Osteocyte (in vitro differentiated cells): ENCODE data around the gene AQP7. TPM values are rescaled to one million over a fixed set of nuclear protein-coding genes. Genes with fewer than 3 reads are reported as not detected.
"Not testable (repeated sequence)": the region's sequence is repeated elsewhere in the genome, so short reads cannot be mapped to it uniquely, and the experiment has no call there.

Experiments
- DNase-seq: peaks from one replicate; pipeline ENCODE4 v3.0.0; 2021; ENCODE audit warnings: mixed read lengths; ENCODE audit not compliant: unreplicated experiment; ENCODE audit errors: extremely low spot score
- H3K27ac Mint-ChIP-seq: one replicate; pipeline ENCODE4 v1.8.0; 2021; ENCODE audit warnings: mild to moderate bottlenecking, mixed read lengths; ENCODE audit not compliant: unreplicated experiment
- H3K27me3 Mint-ChIP-seq: one replicate; pipeline ENCODE4 v1.8.0; 2021; ENCODE audit warnings: mixed read lengths; ENCODE audit not compliant: unreplicated experiment
- H3K36me3 Mint-ChIP-seq: one replicate; pipeline ENCODE4 v1.8.0; 2021; ENCODE audit warnings: mixed read lengths; ENCODE audit not compliant: unreplicated experiment
- H3K4me1 Mint-ChIP-seq: one replicate; pipeline ENCODE4 v1.8.0; 2021; ENCODE audit warnings: mixed read lengths; ENCODE audit not compliant: unreplicated experiment
- H3K4me3 Mint-ChIP-seq: one replicate; pipeline ENCODE4 v1.8.0; 2021; ENCODE audit warnings: mild to moderate bottlenecking, moderate library complexity, mixed read lengths; ENCODE audit not compliant: unreplicated experiment
- H3K9me3 Mint-ChIP-seq: one replicate; pipeline ENCODE4 v1.8.0; 2021; ENCODE audit warnings: mixed read lengths; ENCODE audit not compliant: unreplicated experiment
- total RNA-seq: library from RNA; stranded (reverse); gene quantifications from 2 replicates; pipeline ENCODE4 v1.2.1, GENCODE V29; 2021
- TF ChIP-seq, protein P1 (sequence below): fragments of 200-600 bp; sonication (generic); IDR thresholded peaks from 2 replicates; pipeline ENCODE4 v1.5.0; 2021; ENCODE audit warnings: antibody characterized with exemption, mild to moderate bottlenecking, moderate library complexity

The AQP7 gene
- total RNA-seq, 1 donor from 2014 or later: not detected

DNA sequence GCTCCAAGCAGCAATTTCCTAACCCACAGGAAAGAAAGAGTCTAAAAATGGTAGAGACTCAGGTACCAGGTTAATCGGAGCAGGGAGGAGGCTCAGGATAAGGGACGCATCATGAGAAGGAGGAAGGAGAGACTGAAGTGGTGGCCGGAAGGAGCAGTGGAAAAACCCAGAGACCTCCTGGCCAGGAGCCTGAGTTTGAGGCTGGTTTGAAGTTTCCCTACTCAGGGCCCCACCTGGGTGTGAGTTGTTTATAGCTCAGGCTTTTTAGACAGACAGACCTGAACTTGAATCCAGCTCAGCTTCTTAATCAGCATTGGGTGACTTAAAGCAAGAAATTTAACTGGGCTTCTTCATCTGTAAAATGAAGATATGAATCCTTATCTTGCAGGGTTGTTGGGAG lies 11.9 kb upstream of the AQP7 start:
- DNase-seq: no peak
- Mint-ChIP-seq H3K27ac (no peak overlapping the region), H3K36me3 (no peaks in the 10 kb centered on the region), H3K4me3 (no peak overlapping the region), H3K9me3 (no peaks in the 10 kb centered on the region), H3K4me1 (peaks cover 9% of the 10 kb centered on the region), H3K27me3 (peaks cover 15% of the 10 kb centered on the region)
- TF ChIP-seq, protein P1, sequence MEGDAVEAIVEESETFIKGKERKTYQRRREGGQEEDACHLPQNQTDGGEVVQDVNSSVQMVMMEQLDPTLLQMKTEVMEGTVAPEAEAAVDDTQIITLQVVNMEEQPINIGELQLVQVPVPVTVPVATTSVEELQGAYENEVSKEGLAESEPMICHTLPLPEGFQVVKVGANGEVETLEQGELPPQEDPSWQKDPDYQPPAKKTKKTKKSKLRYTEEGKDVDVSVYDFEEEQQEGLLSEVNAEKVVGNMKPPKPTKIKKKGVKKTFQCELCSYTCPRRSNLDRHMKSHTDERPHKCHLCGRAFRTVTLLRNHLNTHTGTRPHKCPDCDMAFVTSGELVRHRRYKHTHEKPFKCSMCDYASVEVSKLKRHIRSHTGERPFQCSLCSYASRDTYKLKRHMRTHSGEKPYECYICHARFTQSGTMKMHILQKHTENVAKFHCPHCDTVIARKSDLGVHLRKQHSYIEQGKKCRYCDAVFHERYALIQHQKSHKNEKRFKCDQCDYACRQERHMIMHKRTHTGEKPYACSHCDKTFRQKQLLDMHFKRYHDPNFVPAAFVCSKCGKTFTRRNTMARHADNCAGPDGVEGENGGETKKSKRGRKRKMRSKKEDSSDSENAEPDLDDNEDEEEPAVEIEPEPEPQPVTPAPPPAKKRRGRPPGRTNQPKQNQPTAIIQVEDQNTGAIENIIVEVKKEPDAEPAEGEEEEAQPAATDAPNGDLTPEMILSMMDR: no peak

- TF ChIP-seq, protein P1: no peak
- Mint-ChIP-seq H3K9me3 (no peaks in the 10 kb centered on the region), H3K4me1 (no peaks in the 10 kb centered on the region), H3K27me3 (peaks cover 2% of the 10 kb centered on the region), H3K36me3 (no peaks in the 10 kb centered on the region), H3K4me3 (no peak overlapping the region), H3K27ac (no peak overlapping the region)
- no peak for DNase-seq
These were observed 5.7 kb upstream of the AQP7 start for GRCh38 chr9:33408087-33408486.

- Mint-ChIP-seq H3K27me3 (peaks cover 3% of the 10 kb centered on the region), H3K9me3 (no peaks in the 10 kb centered on the region)
These were observed 4.7 kb upstream of the AQP7 start for GRCh38 chr9:33407061-33407460.

GRCh38 chr9:33404788-33405362 lies 2.5 kb upstream of the AQP7 start:
- no peaks in the 10 kb centered on the region for H3K36me3 Mint-ChIP-seq
- no peak overlapping the region for H3K4me3 Mint-ChIP-seq
- H3K4me1 Mint-ChIP-seq: peaks cover 7% of the 10 kb centered on the region
- DNase-seq: no peak
- H3K27ac Mint-ChIP-seq: no peak overlapping the region
- TF ChIP-seq, protein P1: no peak
- peaks cover 7% of the 10 kb centered on the region for H3K27me3 Mint-ChIP-seq
- no peaks in the 10 kb centered on the region for H3K9me3 Mint-ChIP-seq

More at GRCh38 chr9:33407061-33407460, 4.7 kb upstream of the AQP7 start:
- H3K36me3 Mint-ChIP-seq: no peaks in the 10 kb centered on the region
- no peak overlapping the region for H3K27ac Mint-ChIP-seq
- peaks cover 3% of the 10 kb centered on the region for H3K4me1 Mint-ChIP-seq
- no peak overlapping the region for H3K4me3 Mint-ChIP-seq
- TF ChIP-seq, protein P1: no peak
- no peak for DNase-seq

DNA sequence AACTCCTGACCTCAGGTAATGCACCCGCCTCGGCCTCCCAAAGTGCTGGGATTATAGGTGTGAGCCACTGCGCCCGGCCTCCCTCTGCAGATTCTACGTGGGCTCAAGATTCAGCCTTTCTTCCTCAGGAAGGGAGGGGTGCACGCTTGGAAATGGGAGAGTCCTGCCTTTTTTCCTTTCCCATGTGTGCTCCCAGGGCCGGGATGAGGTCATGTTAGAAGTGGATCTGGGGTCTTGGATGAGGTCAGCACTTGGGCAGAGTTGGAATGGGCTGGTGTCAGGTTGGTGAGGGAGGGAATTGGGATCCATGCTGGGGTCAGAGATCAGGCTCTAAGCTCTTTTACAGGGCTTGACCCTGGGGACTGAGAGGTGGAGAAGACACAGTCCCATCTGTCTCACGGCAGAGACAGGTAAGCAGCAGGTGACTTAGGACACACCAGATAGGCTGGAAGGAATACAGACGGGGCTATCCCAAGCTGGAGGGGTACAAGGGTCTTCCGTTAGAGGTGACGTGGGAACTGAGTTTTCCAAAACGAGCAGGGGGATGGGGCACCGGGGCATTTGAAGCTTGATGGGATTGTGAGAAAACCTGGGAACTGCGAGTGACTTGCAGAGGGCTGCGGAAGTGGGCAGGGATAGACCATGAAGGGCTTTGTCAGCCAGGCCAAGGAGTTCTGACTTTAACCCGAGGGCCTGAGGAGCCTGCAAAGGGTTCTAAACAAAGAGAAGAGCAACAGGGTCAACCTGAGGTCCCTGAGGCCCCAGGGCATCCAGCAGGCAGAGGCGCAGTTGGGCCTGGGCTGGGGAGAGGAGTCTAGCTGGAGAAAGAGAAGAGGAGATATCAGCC lies 1.8 kb upstream of the AQP7 start:
- Mint-ChIP-seq H3K9me3 (no peaks in the 10 kb centered on the region), H3K27me3 (peaks cover 9% of the 10 kb centered on the region), H3K4me3 (no peak overlapping the region), H3K4me1 (peaks cover 7% of the 10 kb centered on the region), H3K36me3 (no peaks in the 10 kb centered on the region), H3K27ac (no peak overlapping the region)
- TF ChIP-seq, protein P1: no peak
- DNase-seq: no peak

GRCh38 chr9:33401809-33402208 lies 559 bp downstream of the AQP7 start:
- not testable (repeated sequence) for H3K27ac Mint-ChIP-seq, H3K9me3 Mint-ChIP-seq, H3K4me1 Mint-ChIP-seq, H3K36me3 Mint-ChIP-seq, H3K4me3 Mint-ChIP-seq, H3K27me3 Mint-ChIP-seq, DNase-seq

DNA sequence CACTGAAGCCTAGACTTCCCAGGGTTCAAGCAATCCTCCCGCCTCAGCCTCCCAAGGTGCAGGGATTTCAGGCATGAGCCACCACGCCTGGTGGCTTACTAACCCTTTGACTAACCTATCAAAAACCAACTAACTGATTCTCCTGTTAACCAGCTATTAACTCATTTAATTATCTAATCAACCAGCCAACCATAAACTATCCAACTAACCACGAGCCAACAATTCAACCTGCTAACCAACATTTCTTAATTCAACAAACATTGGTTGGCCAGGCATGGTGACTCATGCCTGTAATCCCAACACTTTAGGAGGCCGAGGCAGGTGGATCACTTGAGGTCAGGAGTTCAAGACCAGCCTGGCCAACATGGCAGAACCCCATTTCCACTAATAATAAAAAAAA lies 3.3 kb downstream of the AQP7 start:
- H3K27ac Mint-ChIP-seq, H3K9me3 Mint-ChIP-seq, H3K4me1 Mint-ChIP-seq, H3K36me3 Mint-ChIP-seq, DNase-seq, H3K27me3 Mint-ChIP-seq, H3K4me3 Mint-ChIP-seq: not testable (repeated sequence)
